Esophagus (tissue), 2 donors: ENCODE data around the gene TFEB. TPM values are rescaled to one million over a fixed set of nuclear protein-coding genes. Genes with fewer than 3 reads are reported as not detected.

Experiments used
- H3K27ac ChIP-seq, 2 donors: one replicate each; pipeline ENCODE4 v1.5.1; 2013; ENCODE audit warnings: low read depth in 2 of 2, mild to moderate bottlenecking in 2 of 2, inconsistent platforms in 1 of 2, low read length in 1 of 2, moderate library complexity in 1 of 2
- H3K27me3 ChIP-seq, 2 donors: one replicate each; pipeline ENCODE4 v1.6.1; 2013; ENCODE audit warnings: low read length in 2 of 2, control low read depth in 1 of 2, mild to moderate bottlenecking in 1 of 2; ENCODE audit not compliant: insufficient read depth in 2 of 2, control insufficient read depth in 1 of 2
- H3K36me3 ChIP-seq, 2 donors: one replicate each; pipeline ENCODE4 v1.6.1; 2013; ENCODE audit warnings: low read length in 1 of 2; ENCODE audit not compliant: control insufficient read depth in 2 of 2, insufficient read depth in 2 of 2
- H3K4me1 ChIP-seq, 2 donors: one replicate each; pipeline ENCODE4 v1.6.1; 2013; ENCODE audit warnings: low read length in 1 of 2; ENCODE audit not compliant: control insufficient read depth in 2 of 2, insufficient read depth in 2 of 2
- H3K4me3 ChIP-seq, 2 donors: one replicate each; pipeline ENCODE4 v1.5.1; 2013; ENCODE audit warnings: low read length in 2 of 2, mild to moderate bottlenecking in 2 of 2, low read depth in 1 of 2, moderate library complexity in 1 of 2
- H3K9me3 ChIP-seq, 2 donors: one replicate each; pipeline ENCODE4 v1.6.1; 2013; ENCODE audit warnings: mild to moderate bottlenecking in 2 of 2, low read depth in 1 of 2, low read length in 1 of 2, moderate library complexity in 1 of 2; ENCODE audit not compliant: control insufficient read depth in 2 of 2, insufficient read depth in 1 of 2
- WGBS, 2 donors: extraction: QIAGEN DNeasy Blood & Tissue Kit; methylation state at CpG; one replicate each; pipeline ENCODE4 v1.1.7; 2013; 5-methylcytosine and 5-hydroxymethylcytosine counted together
- polyA plus RNA-seq, 2 donors: library from polyadenylated mRNA; stranded (reverse); fragments of 200-250 nt; gene quantifications; one replicate each; pipeline ENCODE4 v1.2.3, GENCODE V29; 2013
- donor health status: healthy with polysubstance abuse.
- donor health status: Bipolar disorder and iron deficiency.

TFEB gene
- polyA plus RNA-seq, 2 donors = 8.9 to 15.0 TPM

- Histone ChIP-seq H3K4me3 (no peak overlapping the region), H3K9me3 (no peaks in the 10 kb centered on the region), H3K27me3 (no peaks in the 10 kb centered on the region), H3K36me3 (peaks cover 0 to 10% of the 10 kb centered on the region in 2 donors), H3K27ac (no peak overlapping the region), H3K4me1 (peaks cover 2 to 22% of the 10 kb centered on the region in 2 donors)
- 63 to 71% methylated on average over 10 of the region's 10 CpGs for WGBS, 2 donors
Observed at GRCh38 chr6:41693281-41694240, 41.8 kb downstream of the TFEB start.

GRCh38 chr6:41692730-41693129 is 42.7 kb downstream of the TFEB start:
- Histone ChIP-seq H3K4me3 (no peak overlapping the region), H3K9me3 (no peaks in the 10 kb centered on the region), H3K27ac (no peak overlapping the region), H3K27me3 (no peaks in the 10 kb centered on the region), H3K4me1 (peaks cover 2 to 26% of the 10 kb centered on the region in 2 donors), H3K36me3 (peaks cover 0 to 10% of the 10 kb centered on the region in 2 donors)
- WGBS, 2 donors = 79 to 81% methylated on average over 2 of the region's 2 CpGs

GRCh38 chr6:41692080-41692675 is 43.2 kb downstream of the TFEB start:
- Histone ChIP-seq H3K27ac (no peak overlapping the region), H3K36me3 (peaks cover 0 to 10% of the 10 kb centered on the region in 2 donors), H3K4me3 (no peak overlapping the region), H3K4me1 (peaks cover 2 to 28% of the 10 kb centered on the region in 2 donors), H3K9me3 (no peaks in the 10 kb centered on the region), H3K27me3 (no peaks in the 10 kb centered on the region)

GRCh38 chr6:41691426-41692079 is 43.9 kb downstream of the TFEB start:
- H3K36me3 ChIP-seq = peaks cover 0 to 10% of the 10 kb centered on the region in 2 donors
- 85 to 87% methylated on average over 8 of the region's 8 CpGs for WGBS, 2 donors
- H3K4me1 ChIP-seq = peaks cover 2 to 28% of the 10 kb centered on the region in 2 donors
- no peaks in the 10 kb centered on the region for H3K27me3 ChIP-seq
- no peak overlapping the region for H3K4me3 ChIP-seq
- no peaks in the 10 kb centered on the region for H3K9me3 ChIP-seq
- H3K27ac ChIP-seq = no peak overlapping the region

- WGBS, 2 donors = 94 to 95% methylated on average over 24 to 25 of the region's 25 CpGs
- H3K4me3 ChIP-seq = no peak overlapping the region
- H3K27me3 ChIP-seq = no peaks in the 10 kb centered on the region
- peaks cover 2 to 28% of the 10 kb centered on the region in 2 donors for H3K4me1 ChIP-seq
- H3K9me3 ChIP-seq = no peaks in the 10 kb centered on the region
- H3K36me3 ChIP-seq = peaks cover 3 to 14% of the 10 kb centered on the region in 2 donors
- H3K27ac ChIP-seq = no peak overlapping the region
Observed at GRCh38 chr6:41690541-41691330, 44.7 kb downstream of the TFEB start.

- H3K4me3 ChIP-seq = no peak overlapping the region
- 48 to 59% methylated on average over 9 of the region's 9 CpGs for WGBS, 2 donors
- peaks cover 2 to 21% of the 10 kb centered on the region in 2 donors for H3K4me1 ChIP-seq
- H3K36me3 ChIP-seq = peaks cover 5 to 22% of the 10 kb centered on the region in 2 donors
- H3K27ac ChIP-seq = no peak overlapping the region
- no peaks in the 10 kb centered on the region for H3K27me3 ChIP-seq
- no peaks in the 10 kb centered on the region for H3K9me3 ChIP-seq
Observed at GRCh38 chr6:41689171-41690008, 46.0 kb downstream of the TFEB start.

GRCh38 chr6:41688256-41688965 is 47.0 kb downstream of the TFEB start:
- Histone ChIP-seq H3K4me3 (no peak overlapping the region), H3K27ac (peak overlapping the region in 1 of 2 donors; percentile 5), H3K4me1 (peaks cover 2 to 18% of the 10 kb centered on the region in 2 donors), H3K27me3 (no peaks in the 10 kb centered on the region), H3K36me3 (peaks cover 5 to 22% of the 10 kb centered on the region in 2 donors), H3K9me3 (no peaks in the 10 kb centered on the region)
- WGBS, 2 donors = 66 to 74% methylated on average over 5 of the region's 5 CpGs

- Histone ChIP-seq H3K4me1 (peaks cover 2 to 20% of the 10 kb centered on the region in 2 donors), H3K27ac (peak overlapping the region in 1 of 2 donors; percentile 36), H3K9me3 (no peaks in the 10 kb centered on the region), H3K4me3 (no peak overlapping the region), H3K36me3 (peaks cover 5 to 22% of the 10 kb centered on the region in 2 donors), H3K27me3 (no peaks in the 10 kb centered on the region)
- WGBS, 2 donors = 54 to 63% methylated on average over 9 of the region's 9 CpGs
Observed at GRCh38 chr6:41687501-41688175, 47.8 kb downstream of the TFEB start.
